ENCODE data around the gene INSRR.

INSRR gene

GRCh38 chr1:156886583-156887281 lies 27.8 kb upstream of the INSRR start:
- no peak for DNase-seq (ENCODE audit: low read depth)
- TF ChIP-seq, protein P1, sequence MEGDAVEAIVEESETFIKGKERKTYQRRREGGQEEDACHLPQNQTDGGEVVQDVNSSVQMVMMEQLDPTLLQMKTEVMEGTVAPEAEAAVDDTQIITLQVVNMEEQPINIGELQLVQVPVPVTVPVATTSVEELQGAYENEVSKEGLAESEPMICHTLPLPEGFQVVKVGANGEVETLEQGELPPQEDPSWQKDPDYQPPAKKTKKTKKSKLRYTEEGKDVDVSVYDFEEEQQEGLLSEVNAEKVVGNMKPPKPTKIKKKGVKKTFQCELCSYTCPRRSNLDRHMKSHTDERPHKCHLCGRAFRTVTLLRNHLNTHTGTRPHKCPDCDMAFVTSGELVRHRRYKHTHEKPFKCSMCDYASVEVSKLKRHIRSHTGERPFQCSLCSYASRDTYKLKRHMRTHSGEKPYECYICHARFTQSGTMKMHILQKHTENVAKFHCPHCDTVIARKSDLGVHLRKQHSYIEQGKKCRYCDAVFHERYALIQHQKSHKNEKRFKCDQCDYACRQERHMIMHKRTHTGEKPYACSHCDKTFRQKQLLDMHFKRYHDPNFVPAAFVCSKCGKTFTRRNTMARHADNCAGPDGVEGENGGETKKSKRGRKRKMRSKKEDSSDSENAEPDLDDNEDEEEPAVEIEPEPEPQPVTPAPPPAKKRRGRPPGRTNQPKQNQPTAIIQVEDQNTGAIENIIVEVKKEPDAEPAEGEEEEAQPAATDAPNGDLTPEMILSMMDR (conservative IDR thresholded peaks at IDR 0.05; ENCODE audit: low read depth, low read length): no peak

GRCh38 chr1:156885880-156886355 lies 27.0 kb upstream of the INSRR start:
- no peak for DNase-seq (ENCODE audit: low read depth)
- no peak overlapping the region for H3K4me3 ChIP-seq (ENCODE audit: low read length)
- TF ChIP-seq, protein P1 (conservative IDR thresholded peaks at IDR 0.05; ENCODE audit: low read depth, low read length): no peak

More at GRCh38 chr1:156886583-156887281, 27.8 kb upstream of the INSRR start:
- no peak overlapping the region for H3K4me3 ChIP-seq (ENCODE audit: low read length)

DNA sequence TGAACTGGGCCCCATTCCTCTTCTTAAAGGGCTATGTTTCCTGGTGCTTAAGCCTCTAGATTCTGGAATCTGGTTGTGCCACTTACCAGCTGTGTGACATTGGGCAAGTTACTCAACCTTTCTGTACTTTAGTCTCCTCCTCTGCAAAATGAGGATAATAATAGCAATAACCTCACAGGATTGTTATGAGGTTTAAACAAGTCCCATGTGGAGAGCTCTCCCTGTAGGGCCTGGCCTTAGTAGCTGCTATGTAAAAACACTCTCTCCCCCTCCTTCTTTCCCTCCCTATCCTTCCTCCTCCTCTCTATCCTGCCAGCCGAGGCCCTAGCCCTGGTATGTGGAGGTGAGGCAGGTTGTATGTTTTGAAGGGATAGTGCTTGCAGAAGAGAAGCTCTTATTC lies 26.4 kb upstream of the INSRR start:
- no peak for DNase-seq (ENCODE audit: low read depth)
- TF ChIP-seq, protein P1 (conservative IDR thresholded peaks at IDR 0.05; ENCODE audit: low read depth, low read length): no peak
- no peak overlapping the region for H3K4me3 ChIP-seq (ENCODE audit: low read length)

DNA sequence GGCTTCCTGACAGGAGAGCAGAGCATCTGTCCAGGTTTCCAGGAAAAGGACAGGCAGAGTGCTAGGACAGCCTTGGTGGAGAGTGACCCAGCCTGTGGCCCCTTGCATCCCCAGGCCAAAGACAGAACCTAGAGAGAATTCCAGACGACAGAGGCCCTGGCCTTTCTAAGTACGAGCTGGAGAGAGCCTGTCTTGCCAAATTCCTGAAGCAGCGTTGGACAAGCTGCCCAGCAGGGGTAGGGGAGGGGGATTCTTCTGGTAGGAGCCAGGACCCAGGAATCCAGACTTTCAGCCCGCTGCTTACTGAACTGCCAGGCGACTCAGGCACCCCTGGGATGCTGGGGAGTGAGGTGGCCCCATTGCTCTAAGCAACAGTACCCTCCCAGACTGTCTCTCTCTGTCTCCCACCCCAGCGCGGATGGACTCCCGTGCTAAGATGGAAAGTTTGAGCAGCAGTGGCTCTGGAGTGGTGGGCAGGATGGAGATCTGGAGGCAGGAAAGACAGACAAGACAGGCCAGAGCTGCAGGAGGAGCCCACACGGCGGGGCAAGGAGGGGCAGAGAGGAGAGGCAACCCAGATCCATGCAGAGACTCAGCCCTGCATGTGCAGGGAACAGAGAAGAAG lies 25.8 kb upstream of the INSRR start:
- DNase-seq (ENCODE audit: low read depth): no peak
- TF ChIP-seq, protein P1 (conservative IDR thresholded peaks at IDR 0.05; ENCODE audit: low read depth, low read length): no peak
- no peak overlapping the region for H3K4me3 ChIP-seq (ENCODE audit: low read length)

- no peak for DNase-seq (ENCODE audit: low read depth)
- TF ChIP-seq, protein P1 (conservative IDR thresholded peaks at IDR 0.05; ENCODE audit: low read depth, low read length): no peak
- H3K4me3 ChIP-seq (ENCODE audit: low read length): no peak overlapping the region
These were observed 25.0 kb upstream of the INSRR start for GRCh38 chr1:156883919-156884318.

- DNase-seq (ENCODE audit: low read depth): no peak
- H3K4me3 ChIP-seq (ENCODE audit: low read length): no peak overlapping the region
- TF ChIP-seq, protein P1 (conservative IDR thresholded peaks at IDR 0.05; ENCODE audit: low read depth, low read length): no peak
These were observed 23.6 kb upstream of the INSRR start for GRCh38 chr1:156882543-156882942.

- TF ChIP-seq, protein P1 (conservative IDR thresholded peaks at IDR 0.05; ENCODE audit: low read depth, low read length): no peak
- no peak overlapping the region for H3K4me3 ChIP-seq (ENCODE audit: low read length)
- no peak for DNase-seq (ENCODE audit: low read depth)
These were observed 22.7 kb upstream of the INSRR start for GRCh38 chr1:156881663-156882062.
